RPMI7951 (cell line): Measurements from ENCODE around the gene CUEDC1. TPM values are rescaled to one million over a fixed set of nuclear protein-coding genes. Genes with fewer than 3 reads are reported as not detected.
A peak's percentile ranks its signal among the peaks of the same experiment; 100 is the strongest.
"Not testable (repeated sequence)": the region's sequence is repeated elsewhere in the genome, so short reads cannot be mapped to it uniquely, and the experiment has no call there.

ENCODE experiments used
- DNase-seq: peaks from one replicate; pipeline ENCODE4 v3.0.0-alpha.2; 2012; ENCODE audit warnings: low read depth
- total RNA-seq: library from RNA; depleted of rRNA; stranded (reverse); fragments of >200 nt; shearing (Covaris generic); gene quantifications from 2 replicates; pipeline ENCODE4 v1.2.3, GENCODE V29; 2014

CUEDC1 gene
- total RNA-seq, 1 experiment from 2014 or later, result 6.6 TPM

- DNase-seq, result no peak
Measured at GRCh38 chr17:57938061-57938502, 17.1 kb downstream of the CUEDC1 start.

GRCh38 chr17:57937492-57937891, 17.7 kb downstream of the CUEDC1 start:
- no peak for DNase-seq

GRCh38 chr17:57935833-57936807, 19.1 kb downstream of the CUEDC1 start:
- DNase-seq, result peak; percentile 85

DNA sequence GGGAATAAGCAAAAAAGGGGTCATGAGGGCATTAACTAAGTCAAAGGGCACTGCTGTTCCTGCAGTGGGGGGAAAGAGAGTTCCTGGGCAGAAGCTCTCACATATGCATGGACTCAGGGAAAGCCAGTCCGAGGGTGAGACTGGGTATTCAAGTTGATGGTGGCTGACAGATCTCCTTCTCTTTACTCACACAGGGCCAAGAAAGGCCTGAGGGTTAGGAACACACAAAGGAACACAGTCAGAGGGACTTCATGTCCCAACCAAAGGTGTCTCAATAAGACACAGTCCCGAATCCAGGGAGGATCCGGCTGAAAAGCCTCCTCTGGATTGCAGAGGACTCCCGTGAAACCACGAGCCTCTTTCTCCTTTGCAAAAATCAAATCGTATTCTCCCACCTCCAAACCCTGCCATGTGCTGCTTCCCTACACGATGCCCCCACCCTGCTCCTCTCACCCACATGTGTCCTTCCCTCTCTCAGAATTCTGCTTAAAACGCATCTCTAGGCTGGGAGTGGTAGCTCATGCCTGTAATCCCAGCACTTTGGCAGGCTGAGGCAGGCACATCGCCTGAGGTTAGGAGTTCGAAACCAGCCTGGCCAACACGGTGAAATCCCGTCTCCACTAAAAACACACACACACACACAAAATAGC, 23.6 kb downstream of the CUEDC1 start:
- DNase-seq, result no peak

DNA sequence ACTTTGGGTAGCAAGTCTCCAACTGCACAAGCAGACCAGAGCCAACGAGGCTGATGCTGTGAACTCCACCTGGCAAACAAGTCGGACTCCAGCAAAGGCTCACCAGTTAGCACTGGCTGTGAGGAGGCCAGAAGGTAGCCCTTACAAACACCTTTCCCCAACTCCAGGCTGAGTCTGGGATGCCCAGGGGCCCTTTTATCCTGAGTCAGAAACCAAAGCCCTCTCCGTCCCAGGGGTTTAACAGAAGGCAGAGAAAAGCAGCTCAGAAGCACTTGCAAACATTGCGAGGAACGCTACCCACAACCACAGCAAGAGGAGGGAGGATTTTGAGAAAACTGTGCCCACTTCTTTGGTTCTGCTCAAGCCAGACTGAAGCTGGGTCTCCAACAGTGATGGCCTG, 25.0 kb downstream of the CUEDC1 start:
- no peak for DNase-seq

- DNase-seq, result no peak
Measured at GRCh38 chr17:57929386-57929785, 25.8 kb downstream of the CUEDC1 start.

DNA sequence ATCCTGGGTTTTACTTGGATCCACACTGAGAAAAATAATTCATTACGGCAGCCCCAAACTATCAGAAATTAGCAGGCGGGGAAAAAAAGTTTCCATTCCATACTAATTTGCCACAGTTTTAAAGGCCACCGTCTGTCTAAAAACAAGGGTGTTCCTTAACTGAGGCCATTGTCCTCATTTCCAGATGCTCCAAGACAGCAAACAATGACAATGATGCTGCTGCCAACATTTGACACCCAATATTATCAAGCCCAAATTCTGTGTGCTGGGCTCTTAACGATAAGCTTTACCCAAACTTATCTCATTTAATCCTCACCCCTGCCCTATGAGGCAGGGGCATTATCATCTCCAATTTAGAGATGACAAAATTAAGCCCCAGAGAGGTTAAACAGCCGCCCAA, 26.3 kb downstream of the CUEDC1 start:
- no peak for DNase-seq

DNA sequence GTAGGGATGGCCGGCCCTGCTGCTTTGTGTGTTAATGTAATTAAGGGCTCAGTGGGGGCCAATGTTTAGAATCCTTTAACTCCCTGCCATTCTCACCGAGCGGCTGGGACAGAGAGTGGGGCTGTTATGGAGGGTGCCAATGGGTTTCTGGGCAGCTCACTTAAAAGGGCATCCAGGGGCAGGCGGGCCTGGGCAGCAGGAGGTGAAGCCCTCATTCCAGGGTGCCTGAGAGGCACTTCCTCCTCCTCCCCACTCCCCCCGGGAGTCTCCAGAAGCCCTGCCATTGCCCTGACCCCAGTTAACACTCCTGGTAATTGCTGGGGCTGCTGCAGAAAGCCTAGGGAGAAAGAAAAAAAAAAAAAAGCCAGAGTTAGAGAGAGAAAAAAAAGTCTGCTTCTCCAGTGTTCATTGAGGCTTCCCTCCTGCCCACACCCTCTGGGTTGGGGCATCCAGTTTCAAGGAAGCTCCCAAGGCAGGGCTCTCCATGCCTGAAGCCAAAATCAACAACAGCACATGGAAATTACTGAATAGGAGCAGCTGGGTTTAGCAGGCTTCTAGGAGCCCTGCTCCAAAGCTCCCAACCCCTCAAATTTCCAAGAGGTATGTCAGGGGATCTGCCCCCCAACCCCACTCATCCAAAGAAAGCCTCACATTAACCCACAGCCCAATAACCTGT, 28.0 kb downstream of the CUEDC1 start:
- DNase-seq, result peak; percentile 83

DNA sequence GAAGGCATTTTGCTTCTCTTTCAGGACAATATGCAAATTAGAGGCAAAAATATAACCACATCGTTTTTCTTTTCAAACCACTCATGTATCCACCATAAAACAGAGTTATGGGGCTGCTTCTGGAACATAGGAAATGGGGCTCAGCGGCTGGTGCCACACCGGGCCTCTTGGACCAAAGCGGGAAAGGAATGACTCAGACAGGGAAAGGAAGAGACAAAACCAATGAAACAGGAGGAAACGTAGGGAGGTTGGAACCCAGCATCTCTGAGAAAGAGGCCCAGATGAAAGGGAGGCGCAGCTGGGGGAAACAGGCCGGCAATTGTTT, 28.5 kb downstream of the CUEDC1 start:
- no peak for DNase-seq

DNA sequence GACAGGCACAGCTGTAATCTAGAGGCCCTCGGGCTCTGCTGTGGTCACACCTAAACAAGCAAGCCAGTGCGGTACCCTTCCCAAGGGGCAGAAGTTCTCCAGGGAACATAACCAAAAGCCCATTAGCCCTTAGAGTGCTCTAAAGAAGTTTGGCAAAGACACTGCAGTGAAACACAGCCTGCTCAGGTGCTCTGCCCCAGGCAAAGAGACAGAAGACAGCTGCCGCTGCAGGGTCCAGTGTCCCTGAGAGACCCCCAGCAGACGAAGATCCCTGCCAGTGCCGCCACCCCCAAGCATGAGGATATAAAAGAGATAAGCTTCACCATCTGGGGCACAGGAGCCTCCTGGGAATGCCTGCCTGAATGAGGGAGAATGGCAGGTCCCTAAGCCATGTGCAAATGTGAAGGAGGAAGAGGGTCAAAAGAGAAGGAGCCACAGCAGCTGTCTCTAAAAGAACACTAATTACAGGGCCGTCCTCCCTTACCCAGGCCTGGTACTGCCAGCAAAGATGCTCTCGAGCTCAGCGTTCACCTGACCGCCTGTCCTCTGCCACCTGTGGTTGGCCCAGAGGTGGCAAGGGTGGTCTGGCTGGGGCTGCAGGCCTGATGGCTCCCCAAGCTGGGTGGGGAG, 29.7 kb downstream of the CUEDC1 start:
- DNase-seq, result peak; percentile 52

DNA sequence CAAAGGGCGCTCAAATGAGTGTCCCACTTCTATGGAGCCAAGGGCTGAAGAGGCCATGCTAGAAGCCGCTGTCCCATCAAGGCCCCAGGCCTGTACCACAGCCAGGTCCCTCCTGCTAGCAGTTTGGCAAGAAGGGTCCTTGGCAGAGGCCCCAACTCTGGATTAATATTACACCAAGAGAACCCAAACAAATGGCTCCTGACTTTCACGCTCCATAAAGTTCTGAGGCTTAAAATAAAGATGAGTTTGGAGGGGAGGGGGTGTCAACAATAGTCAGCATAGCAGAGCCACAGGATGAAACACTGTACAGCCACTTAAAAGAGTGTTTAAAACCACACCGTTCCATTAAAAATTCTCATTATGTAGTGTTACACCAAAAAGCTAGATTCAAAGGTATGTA, 30.5 kb downstream of the CUEDC1 start:
- no peak for DNase-seq

DNA sequence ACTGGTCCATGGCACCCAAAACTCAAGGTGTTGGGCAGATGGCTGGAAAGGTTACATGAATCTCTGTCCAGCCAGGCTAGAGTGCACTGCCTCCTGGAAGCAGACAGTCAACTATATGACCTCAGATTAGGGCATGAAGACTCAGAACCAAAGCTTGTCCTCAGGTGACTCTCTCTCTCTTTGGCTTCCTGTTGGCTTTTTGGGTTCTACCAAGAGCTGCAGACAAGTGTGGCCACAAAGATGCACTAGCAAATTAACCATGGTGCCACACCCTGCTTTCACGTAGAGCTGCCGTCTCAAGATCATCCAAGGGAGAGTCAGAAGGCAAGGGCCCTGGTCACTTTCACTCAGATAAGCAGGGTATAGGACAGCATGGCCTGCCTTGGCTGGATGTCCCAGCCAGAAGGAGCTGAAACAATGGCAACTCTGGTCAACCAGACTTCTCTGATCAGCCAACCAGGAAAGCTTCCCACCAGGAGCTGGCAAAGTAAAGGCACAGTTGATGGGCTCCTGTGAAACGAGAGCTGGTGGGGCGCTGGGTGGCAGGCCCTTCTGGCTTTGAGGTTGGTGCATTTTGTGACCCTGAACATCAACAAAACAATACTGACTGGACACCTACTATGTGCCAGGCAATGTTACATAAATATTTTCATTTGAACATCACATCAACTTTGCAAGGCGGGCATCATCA, 31.9 kb downstream of the CUEDC1 start:
- DNase-seq, result no peak

GRCh38 chr17:57922745-57923144, 32.5 kb downstream of the CUEDC1 start:
- DNase-seq, result not testable (repeated sequence)

- peak; percentile 58 for DNase-seq
Measured at GRCh38 chr17:57920916-57921703, 34.1 kb downstream of the CUEDC1 start.

DNA sequence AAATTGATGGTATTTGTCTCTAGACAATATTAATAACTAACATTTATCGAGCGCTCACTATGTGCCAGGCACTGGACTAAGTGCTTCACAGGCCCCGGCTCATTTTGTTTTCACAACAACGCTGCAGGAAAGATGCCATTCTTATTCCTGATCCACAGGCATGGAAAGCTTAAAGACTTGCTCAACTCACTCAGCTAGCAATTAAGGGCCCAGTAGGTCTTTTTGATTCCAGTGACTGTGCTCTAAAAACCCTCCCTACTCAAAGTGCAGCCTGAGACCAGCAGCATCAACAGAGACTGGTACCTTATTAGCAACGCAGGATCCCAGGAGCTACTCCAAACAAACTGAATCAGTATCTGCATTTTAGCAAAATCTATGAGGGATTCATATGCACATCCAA, 35.3 kb downstream of the CUEDC1 start:
- no peak for DNase-seq

DNA sequence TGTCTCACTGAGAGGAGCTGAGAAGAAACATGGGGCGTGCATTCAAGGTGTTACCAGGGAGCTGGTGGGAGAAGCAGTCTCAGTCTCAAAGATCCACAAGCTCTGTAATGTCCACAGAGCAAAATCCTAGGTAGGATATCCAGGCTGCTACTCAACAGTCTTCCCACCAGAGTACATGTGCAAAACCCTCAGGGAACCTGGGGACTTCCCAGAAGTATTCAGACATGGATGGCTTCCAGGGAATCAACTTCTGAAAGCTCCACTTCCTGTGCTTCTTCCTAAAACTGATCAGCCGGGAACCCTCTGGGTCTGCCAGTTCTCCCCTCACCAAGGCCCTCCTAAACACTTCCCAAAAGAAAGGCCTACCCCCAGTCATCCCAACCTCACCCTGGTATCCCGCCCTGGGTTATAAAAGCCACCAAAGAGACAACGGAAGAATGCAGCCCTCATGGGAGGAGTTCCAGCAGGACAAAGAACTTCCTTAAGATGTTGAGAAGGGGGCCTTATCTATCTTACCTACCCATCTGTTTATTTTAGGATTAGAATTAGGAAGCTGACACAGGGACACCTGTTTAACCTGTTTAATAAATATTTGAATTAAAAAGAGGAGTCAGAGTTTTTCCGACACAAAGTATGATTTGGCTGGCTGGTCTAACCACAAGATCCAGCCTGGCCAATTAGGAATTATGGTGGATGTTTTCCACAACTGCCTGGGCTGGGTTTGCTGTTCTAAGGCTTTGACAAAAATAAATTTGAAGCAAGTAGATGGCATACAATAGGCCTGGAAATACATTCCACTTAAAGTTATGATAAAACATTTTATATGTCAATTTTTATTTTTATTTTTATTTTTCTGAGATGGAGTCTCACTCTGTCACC, 37.0 kb downstream of the CUEDC1 start:
- DNase-seq, result peak; percentile 77

DNA sequence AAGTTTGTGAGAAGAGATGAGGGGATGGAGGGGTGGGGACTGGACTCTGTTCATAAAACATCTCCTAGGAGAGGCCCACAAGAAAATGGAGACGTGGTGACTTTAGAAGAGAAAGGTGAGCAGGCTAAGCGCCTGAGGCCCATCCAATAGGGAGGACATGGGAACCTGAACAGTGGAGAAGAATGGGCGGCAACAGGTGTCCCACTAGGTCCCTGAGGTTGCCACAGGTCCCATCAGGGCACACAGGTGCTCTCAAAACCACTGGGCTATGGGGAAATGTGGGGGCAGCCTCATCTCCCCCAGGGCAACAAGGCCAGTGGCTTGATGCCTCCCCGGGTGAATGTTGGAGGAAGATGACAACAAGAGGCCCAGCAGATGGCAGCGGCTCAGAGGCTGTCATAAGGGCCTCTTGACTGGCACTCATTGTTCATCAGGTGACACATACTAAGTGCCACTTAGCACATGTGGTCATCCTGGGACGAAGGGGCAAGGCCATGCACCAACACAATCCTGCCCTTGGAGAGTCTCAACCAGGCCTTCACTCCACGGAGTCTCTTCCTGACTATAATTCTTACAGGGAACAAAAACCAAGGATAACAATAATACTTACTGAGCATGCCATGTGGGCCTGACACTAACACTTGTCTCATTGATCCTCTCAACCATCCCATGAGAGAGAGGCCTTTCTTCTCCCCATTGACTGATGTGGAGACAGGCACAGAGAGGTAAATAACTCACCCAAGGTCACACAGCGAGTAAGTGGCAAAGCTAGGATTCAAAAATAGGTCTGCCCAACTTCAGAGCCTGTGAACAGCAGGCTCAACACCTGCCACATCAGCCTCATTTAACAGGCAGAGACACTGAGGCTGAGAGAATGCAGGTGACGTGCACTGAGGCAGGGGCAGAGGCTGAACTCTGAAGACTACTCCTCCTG, 38.0 kb downstream of the CUEDC1 start:
- no peak for DNase-seq

DNA sequence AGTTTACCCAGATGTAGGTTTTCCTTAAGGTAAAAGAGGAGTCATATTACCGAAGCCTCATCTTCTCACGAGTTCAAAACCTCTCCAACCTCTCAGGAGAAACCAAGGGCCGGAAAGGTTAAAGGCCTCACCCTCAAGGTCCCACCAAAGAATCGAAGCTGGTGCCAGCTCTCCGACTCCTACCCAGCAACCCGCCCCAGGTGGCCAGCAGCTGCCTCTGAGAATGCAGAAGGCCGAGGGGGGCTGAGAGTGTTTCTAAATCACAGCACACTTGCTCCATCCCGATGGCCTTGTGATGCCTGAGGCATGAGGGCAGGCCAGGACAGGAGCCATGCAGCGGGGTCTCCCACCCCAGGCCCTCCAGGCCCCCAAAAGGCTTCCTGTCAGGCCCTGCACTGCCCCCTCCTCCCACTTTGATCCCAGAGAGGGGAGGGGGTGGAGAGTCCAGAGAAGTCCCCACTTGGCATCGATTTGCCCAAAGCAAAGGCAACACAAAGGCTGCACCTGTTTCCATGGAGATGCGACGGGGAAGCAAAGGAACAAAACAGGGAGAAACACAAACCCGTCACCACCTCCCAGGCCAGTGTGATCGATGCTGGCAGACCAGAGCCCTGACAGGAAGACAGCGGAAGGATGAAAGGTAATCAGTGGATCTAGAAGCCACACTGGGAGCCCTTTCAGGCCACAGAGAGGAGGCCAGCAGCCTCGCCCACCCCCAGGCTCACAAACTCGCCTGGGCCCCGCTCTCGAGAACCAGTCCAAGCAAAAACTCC, 39.0 kb downstream of the CUEDC1 start:
- no peak for DNase-seq
